Effector memory CD4-positive, alpha-beta T cell (primary cell): ENCODE results near the gene SCAI.
"Not testable (repeated sequence)": the region's sequence is repeated elsewhere in the genome, so short reads cannot be mapped to it uniquely, and the experiment has no call there.

Experiments
- DNase-seq, 3 donors: peaks; one replicate each; pipeline ENCODE4 v3.0.0-alpha.2; 2020
- H3K27ac ChIP-seq: 2 replicates; pipeline ENCODE4 v1.7.0; 2013; ENCODE audit warnings: mild to moderate bottlenecking, low read length, moderate library complexity; ENCODE audit not compliant: insufficient read depth, poor library complexity, severe bottlenecking
- H3K27me3 ChIP-seq: replicated peaks from 2 replicates; pipeline ENCODE4 v1.7.0; 2013; ENCODE audit warnings: mild to moderate bottlenecking, low read length; ENCODE audit not compliant: insufficient read depth, control insufficient read depth, poor library complexity, severe bottlenecking
- H3K36me3 ChIP-seq: 2 replicates; pipeline ENCODE4 v1.7.0; 2013; ENCODE audit warnings: mild to moderate bottlenecking, low read length, moderate library complexity; ENCODE audit not compliant: control insufficient read depth, insufficient read depth
- H3K4me1 ChIP-seq: 2 replicates; pipeline ENCODE4 v1.7.0; 2013; ENCODE audit warnings: low read length, mild to moderate bottlenecking; ENCODE audit not compliant: control insufficient read depth, insufficient read depth, poor library complexity, severe bottlenecking
- H3K4me3 ChIP-seq: 2 replicates; pipeline ENCODE4 v1.7.0; 2013; ENCODE audit warnings: low read length, low read depth, mild to moderate bottlenecking; ENCODE audit not compliant: insufficient read depth, poor library complexity, severe bottlenecking
- H3K9me3 ChIP-seq: 2 replicates; pipeline ENCODE4 v1.7.0; 2013; ENCODE audit warnings: mild to moderate bottlenecking, low read length, moderate library complexity; ENCODE audit not compliant: control insufficient read depth
- total RNA-seq, 3 donors: gene quantifications; one replicate each; lab custom pipeline; 2026; lab: John Stamatoyannopoulos, UW

Gene SCAI
- 15.1 to 22.1 (median 19.5) reads per million in 3 donors for total RNA-seq

GRCh38 chr9:125143377-125144090 lies at the start of gene SCAI:
SCAI (minus strand) TSS chr9:125143528; CDS start chr9:125143437, 91 bp downstream.
- Histone ChIP-seq H3K36me3 (peaks cover 4% of the 10 kb centered on the region), H3K27ac (peak within 1 kb of the TSS; percentile 46), H3K27me3 (no peaks in the 10 kb centered on the region), H3K4me1 (no peaks in the 10 kb centered on the region), H3K4me3 (peak within 1 kb of the TSS; percentile 61), H3K9me3 (no peaks in the 10 kb centered on the region)
- DNase-seq, result peak; percentile 97 to 98 (median 98)

GRCh38 chr9:125190361-125190801 lies 47.1 kb upstream of the SCAI start:
- H3K36me3 ChIP-seq, result no peaks in the 10 kb centered on the region
- no peak for DNase-seq
- peak overlapping the region; percentile 96 for H3K27ac ChIP-seq
- H3K9me3 ChIP-seq, result no peaks in the 10 kb centered on the region
- no peaks in the 10 kb centered on the region for H3K27me3 ChIP-seq
- peak overlapping the region; percentile 99 for H3K4me3 ChIP-seq
- H3K4me1 ChIP-seq, result peaks cover 44% of the 10 kb centered on the region

DNA sequence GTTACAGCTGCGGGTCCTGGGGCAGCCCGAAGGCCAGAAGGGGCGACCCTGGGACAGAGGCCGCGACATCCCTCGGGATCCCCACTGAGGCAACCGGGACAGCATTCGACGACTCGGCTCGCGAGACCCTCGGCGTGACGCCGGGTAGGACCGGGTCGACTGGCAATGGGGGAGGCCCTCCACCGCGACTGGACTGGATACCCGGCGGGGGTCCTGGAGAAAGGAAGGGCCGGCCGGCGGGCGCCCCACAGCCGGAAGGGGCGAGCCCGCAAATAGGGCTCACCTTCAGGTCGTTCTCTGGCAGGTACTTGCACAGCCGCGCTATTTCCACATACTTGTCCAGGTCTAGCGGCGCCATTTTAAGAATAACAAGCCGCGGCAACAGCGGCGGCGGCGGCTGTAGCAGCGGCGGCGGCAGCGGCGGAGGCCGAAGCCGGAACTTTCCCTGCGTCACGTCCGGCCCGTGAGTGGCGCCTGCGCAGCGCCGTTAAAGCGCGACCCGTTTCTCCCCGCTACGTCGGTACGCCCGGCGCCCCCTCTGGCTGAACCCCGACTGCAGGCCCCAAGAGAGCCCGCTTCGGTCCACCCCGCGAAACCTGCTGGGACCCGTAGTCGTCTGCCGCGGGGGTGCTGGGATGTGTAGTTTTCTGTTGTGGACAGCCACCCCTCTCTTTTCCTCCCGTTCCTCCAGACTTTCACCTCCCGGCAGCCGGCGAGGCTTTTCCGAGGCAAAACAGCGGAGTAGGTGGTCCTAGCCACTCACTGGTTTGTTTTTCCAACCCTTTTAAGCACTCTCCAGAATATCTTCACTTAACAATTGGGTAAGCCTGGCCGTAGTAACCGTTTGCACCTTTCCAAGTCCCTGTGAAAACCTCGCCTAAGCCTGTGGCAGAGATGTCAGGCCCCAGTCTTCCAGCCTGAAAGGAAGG lies 46.3 kb upstream of the SCAI start, which contains the start of gene PPP6C:
Gene PPP6C, minus strand, starts transcription at position 443 of the 929 bp plus-strand sequence. Its CDS starts 85 bp downstream, at position 358.
- H3K4me3 ChIP-seq, result peak within 1 kb of the TSS; percentile 99
- H3K9me3 ChIP-seq, result no peaks in the 10 kb centered on the region
- peak; percentile 92 to 95 (median 95) for DNase-seq
- H3K36me3 ChIP-seq, result no peaks in the 10 kb centered on the region
- peaks cover 38% of the 10 kb centered on the region for H3K4me1 ChIP-seq
- no peaks in the 10 kb centered on the region for H3K27me3 ChIP-seq
- peak within 1 kb of the TSS; percentile 96 for H3K27ac ChIP-seq

DNA sequence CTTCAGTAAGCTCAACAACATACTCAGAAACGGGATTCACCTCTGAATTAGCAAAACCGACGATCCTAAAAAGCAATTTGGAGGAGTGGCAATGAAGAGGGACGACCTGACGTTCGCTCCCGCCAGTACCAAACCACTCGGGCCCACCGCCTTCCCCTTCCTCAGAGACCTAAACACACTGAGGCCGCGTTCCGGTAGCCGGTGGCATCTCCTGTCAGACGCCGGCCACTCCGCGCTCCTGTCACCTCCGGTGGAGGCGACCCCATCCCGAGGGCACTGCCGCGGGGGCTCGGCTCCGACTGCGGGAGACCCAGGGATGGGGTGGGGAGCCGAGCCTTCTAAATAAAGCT lies 45.7 kb upstream of the SCAI start:
- peaks cover 32% of the 10 kb centered on the region for H3K4me1 ChIP-seq
- DNase-seq, result peak in 2 of 3 donors; percentile 11 to 25

DNA sequence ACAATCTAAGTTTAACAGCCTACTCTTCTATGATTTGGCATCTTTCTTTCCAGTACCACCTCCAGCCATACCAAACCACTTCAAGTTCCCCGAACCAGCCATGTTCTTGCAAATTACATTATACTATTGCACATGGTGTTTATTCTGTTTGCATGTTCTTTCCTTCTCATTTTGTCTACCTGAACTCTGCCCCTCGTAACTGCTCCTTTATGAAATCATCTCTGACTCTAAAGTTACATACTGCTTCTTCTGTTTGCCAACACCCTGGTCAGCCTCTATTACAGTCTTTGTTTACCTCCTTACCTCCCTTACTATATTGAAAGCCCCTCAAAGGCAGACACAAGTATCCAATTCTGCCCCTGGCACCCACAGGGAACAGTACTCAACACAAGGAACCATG lies 40.2 kb upstream of the SCAI start:
- Histone ChIP-seq H3K4me3 (no peak overlapping the region), H3K27ac (no peak overlapping the region), H3K27me3 (no peaks in the 10 kb centered on the region), H3K36me3 (no peaks in the 10 kb centered on the region), H3K9me3 (no peaks in the 10 kb centered on the region), H3K4me1 (peaks cover 4% of the 10 kb centered on the region)
- no peak for DNase-seq

More for the DNA sequence above, 45.7 kb upstream of the SCAI start:
- H3K4me3 ChIP-seq, result peak overlapping the region; percentile 99
- H3K27me3 ChIP-seq, result no peaks in the 10 kb centered on the region
- H3K27ac ChIP-seq, result peak overlapping the region; percentile 96
- no peaks in the 10 kb centered on the region for H3K36me3 ChIP-seq
- no peaks in the 10 kb centered on the region for H3K9me3 ChIP-seq

DNA sequence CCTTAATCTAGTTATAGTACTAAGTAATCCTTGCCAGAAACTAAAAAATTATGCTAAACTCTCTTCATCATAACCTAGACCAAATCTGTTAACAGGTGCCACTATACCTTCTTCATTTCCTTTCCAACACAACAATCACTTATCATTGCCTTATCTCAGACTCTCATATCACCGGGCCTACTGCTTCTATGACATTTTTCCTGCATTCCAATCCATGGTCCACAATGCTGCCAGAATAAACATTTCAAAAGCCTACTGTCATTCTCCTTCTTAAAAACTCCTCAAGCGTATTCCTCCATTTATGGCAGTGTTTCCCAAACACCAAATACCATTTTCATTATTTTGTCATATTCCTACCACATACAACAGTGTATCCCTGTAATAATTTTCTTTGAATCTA lies 39.7 kb upstream of the SCAI start:
- Histone ChIP-seq H3K27me3 (no peaks in the 10 kb centered on the region), H3K4me1 (peaks cover under 1% of the 10 kb centered on the region), H3K36me3 (no peaks in the 10 kb centered on the region), H3K27ac (no peak overlapping the region), H3K4me3 (no peak overlapping the region), H3K9me3 (no peaks in the 10 kb centered on the region)
- no peak for DNase-seq

GRCh38 chr9:125181756-125182155 lies 38.4 kb upstream of the SCAI start:
- not testable (repeated sequence) for H3K4me3 ChIP-seq, H3K9me3 ChIP-seq, H3K4me1 ChIP-seq, H3K27ac ChIP-seq, H3K27me3 ChIP-seq, H3K36me3 ChIP-seq, DNase-seq

DNA sequence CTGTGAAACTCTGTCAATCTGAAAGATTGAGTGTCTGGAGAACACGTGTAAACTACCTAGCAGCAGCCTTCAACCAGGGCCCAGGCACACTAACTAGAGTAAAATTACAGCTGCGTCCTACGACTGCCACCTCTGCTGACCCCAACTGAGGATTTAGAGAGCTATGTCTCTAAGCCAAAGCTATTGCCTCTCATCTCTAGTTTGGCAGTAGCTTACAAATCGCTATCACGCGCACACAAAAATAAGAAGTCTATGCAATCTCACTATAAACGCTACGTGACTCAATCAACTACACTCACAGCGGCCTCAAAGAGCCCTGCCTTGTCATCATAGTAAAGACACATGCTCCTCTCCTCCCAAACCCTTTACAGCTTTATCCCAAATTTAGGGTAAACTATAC lies 37.5 kb upstream of the SCAI start:
- no peaks in the 10 kb centered on the region for H3K4me1 ChIP-seq
- H3K36me3 ChIP-seq, result no peaks in the 10 kb centered on the region
- H3K27ac ChIP-seq, result no peak overlapping the region
- no peaks in the 10 kb centered on the region for H3K27me3 ChIP-seq
- DNase-seq, result no peak
- no peak overlapping the region for H3K4me3 ChIP-seq
- H3K9me3 ChIP-seq, result no peaks in the 10 kb centered on the region

- H3K9me3 ChIP-seq, H3K27ac ChIP-seq, DNase-seq, H3K4me3 ChIP-seq, H3K27me3 ChIP-seq, H3K4me1 ChIP-seq, H3K36me3 ChIP-seq: not testable (repeated sequence)
These were observed 36.4 kb upstream of the SCAI start for GRCh38 chr9:125179776-125180175.

GRCh38 chr9:125177888-125178287 lies 34.6 kb upstream of the SCAI start:
- no peak overlapping the region for H3K4me3 ChIP-seq
- no peaks in the 10 kb centered on the region for H3K9me3 ChIP-seq
- no peaks in the 10 kb centered on the region for H3K36me3 ChIP-seq
- H3K4me1 ChIP-seq, result peaks cover 1% of the 10 kb centered on the region
- H3K27me3 ChIP-seq, result no peaks in the 10 kb centered on the region
- H3K27ac ChIP-seq, result no peak overlapping the region
- no peak for DNase-seq
